Smooth muscle cell (in vitro differentiated cells): ENCODE measurements around the gene SH3RF3. TPM values are rescaled to one million over a fixed set of nuclear protein-coding genes. Genes with fewer than 3 reads are reported as not detected.

Experiments
- DNase-seq: peaks from one replicate; lab custom pipeline; 2025; ENCODE audit not compliant: unreplicated experiment; lab: John Stamatoyannopoulos, UW
- H2AFZ ChIP-seq: fragments of 200-600 bp; sonication (generic); 2 replicates; pipeline ENCODE4 v1.6.0; 2016; ENCODE audit warnings: antibody characterized with exemption, low read depth, mild to moderate bottlenecking
- H3F3A ChIP-seq: fragments of 200-600 bp; sonication (generic); 2 replicates; pipeline ENCODE4 v1.6.0; 2017; ENCODE audit warnings: antibody characterized with exemption, low read depth
- H3K27ac ChIP-seq: fragments of 200-600 bp; sonication (generic); 2 replicates; pipeline ENCODE4 v1.5.1; 2016; ENCODE audit warnings: low read depth, mild to moderate bottlenecking
- H3K27me3 ChIP-seq: fragments of 200-600 bp; sonication (generic); 2 replicates; pipeline ENCODE4 v1.6.1; 2016; ENCODE audit warnings: low read depth, mild to moderate bottlenecking
- H3K36me3 ChIP-seq: fragments of 200-600 bp; sonication (generic); 2 replicates; pipeline ENCODE4 v1.5.1; 2016; ENCODE audit warnings: low read depth
- H3K4me1 ChIP-seq: fragments of 200-600 bp; sonication (generic); 2 replicates; pipeline ENCODE4 v1.5.1; 2016; ENCODE audit warnings: low read depth
- H3K4me2 ChIP-seq: fragments of 200-600 bp; sonication (generic); 2 replicates; pipeline ENCODE4 v1.6.0; 2016; ENCODE audit warnings: mild to moderate bottlenecking
- H3K4me3 ChIP-seq: fragments of 200-600 bp; sonication (generic); 2 replicates; pipeline ENCODE4 v1.5.1; 2016; ENCODE audit warnings: mild to moderate bottlenecking
- H3K79me2 ChIP-seq: fragments of 200-600 bp; sonication (generic); 2 replicates; pipeline ENCODE4 v1.6.0; 2016; ENCODE audit warnings: low read depth, mild to moderate bottlenecking
- H3K9ac ChIP-seq: fragments of 200-600 bp; sonication (generic); 2 replicates; pipeline ENCODE4 v1.6.0; 2016; ENCODE audit warnings: low read depth
- H3K9me3 ChIP-seq: fragments of 200-600 bp; sonication (generic); replicated peaks from 2 replicates; pipeline ENCODE4 v1.5.1; 2016; ENCODE audit warnings: low read depth
- H4K20me1 ChIP-seq: fragments of 200-600 bp; sonication (generic); 2 replicates; pipeline ENCODE4 v1.6.0; 2016; ENCODE audit warnings: low read depth
- WGBS: methylation state at CpG from one replicate; pipeline ENCODE4 v1.1.7; 2016; ENCODE audit warnings: low lambda C conversion rate; 5-methylcytosine and 5-hydroxymethylcytosine counted together
- polyA plus RNA-seq: library from polyadenylated mRNA; unstranded; fragments of >200 nt; fragmentation: Nextera tagmentation; extraction: Ambion mirVana; gene quantifications from 2 replicates; pipeline ENCODE4 v1.2.1, GENCODE V29; 2016
- total RNA-seq: library from RNA; depleted of rRNA; stranded (reverse); fragments of >200 nt; gene quantifications from 2 replicates; pipeline ENCODE4 v1.2.3, GENCODE V29; 2014
- TF ChIP-seq, protein P1 (sequence below): fragments of 200-600 bp; sonication (generic); IDR thresholded peaks from 2 replicates; pipeline ENCODE4 v1.5.1; 2017; ENCODE audit warnings: borderline replicate concordance, mild to moderate bottlenecking, antibody characterized with exemption; ENCODE audit not compliant: insufficient read depth, poor library complexity, severe bottlenecking

Gene SH3RF3
- total and polyA plus RNA-seq, 2 experiments from 2014 or later: 6.6 to 11.8 TPM

GRCh38 chr2:109429567-109430328 is 300.7 kb downstream of the SH3RF3 start:
- Histone ChIP-seq H3K9me3 (no peaks in the 10 kb centered on the region), H3K27me3 (no peaks in the 10 kb centered on the region), H4K20me1 (no peaks in the 10 kb centered on the region), H3K4me3 (no peak overlapping the region), H2AFZ (no peak overlapping the region), H3K36me3 (no peaks in the 10 kb centered on the region), H3F3A (no peaks in the 10 kb centered on the region), H3K27ac (no peak overlapping the region), H3K4me1 (no peaks in the 10 kb centered on the region), H3K79me2 (no peaks in the 10 kb centered on the region), H3K9ac (no peak overlapping the region), H3K4me2 (no peak overlapping the region)
- DNase-seq: no peak
- WGBS: 91% methylated on average over 18 of the region's 18 CpGs
- TF ChIP-seq, protein P1, sequence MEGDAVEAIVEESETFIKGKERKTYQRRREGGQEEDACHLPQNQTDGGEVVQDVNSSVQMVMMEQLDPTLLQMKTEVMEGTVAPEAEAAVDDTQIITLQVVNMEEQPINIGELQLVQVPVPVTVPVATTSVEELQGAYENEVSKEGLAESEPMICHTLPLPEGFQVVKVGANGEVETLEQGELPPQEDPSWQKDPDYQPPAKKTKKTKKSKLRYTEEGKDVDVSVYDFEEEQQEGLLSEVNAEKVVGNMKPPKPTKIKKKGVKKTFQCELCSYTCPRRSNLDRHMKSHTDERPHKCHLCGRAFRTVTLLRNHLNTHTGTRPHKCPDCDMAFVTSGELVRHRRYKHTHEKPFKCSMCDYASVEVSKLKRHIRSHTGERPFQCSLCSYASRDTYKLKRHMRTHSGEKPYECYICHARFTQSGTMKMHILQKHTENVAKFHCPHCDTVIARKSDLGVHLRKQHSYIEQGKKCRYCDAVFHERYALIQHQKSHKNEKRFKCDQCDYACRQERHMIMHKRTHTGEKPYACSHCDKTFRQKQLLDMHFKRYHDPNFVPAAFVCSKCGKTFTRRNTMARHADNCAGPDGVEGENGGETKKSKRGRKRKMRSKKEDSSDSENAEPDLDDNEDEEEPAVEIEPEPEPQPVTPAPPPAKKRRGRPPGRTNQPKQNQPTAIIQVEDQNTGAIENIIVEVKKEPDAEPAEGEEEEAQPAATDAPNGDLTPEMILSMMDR: no peak

GRCh38 chr2:109430329-109430636 is 301.3 kb downstream of the SH3RF3 start:
- no peaks in the 10 kb centered on the region for H3F3A ChIP-seq
- no peak overlapping the region for H3K4me3 ChIP-seq
- DNase-seq: no peak
- WGBS: 88% methylated on average over 4 of the region's 5 CpGs
- no peak overlapping the region for H3K9ac ChIP-seq
- H3K27me3 ChIP-seq: no peaks in the 10 kb centered on the region
- no peaks in the 10 kb centered on the region for H3K4me1 ChIP-seq
- TF ChIP-seq, protein P1: no peak
- H3K79me2 ChIP-seq: no peaks in the 10 kb centered on the region
- H3K4me2 ChIP-seq: no peak overlapping the region
- no peaks in the 10 kb centered on the region for H3K9me3 ChIP-seq
- H4K20me1 ChIP-seq: no peaks in the 10 kb centered on the region
- H3K36me3 ChIP-seq: no peaks in the 10 kb centered on the region
- H2AFZ ChIP-seq: no peak overlapping the region
- H3K27ac ChIP-seq: no peak overlapping the region

- Histone ChIP-seq H3K4me3 (no peak overlapping the region), H3K4me1 (no peaks in the 10 kb centered on the region), H3F3A (no peaks in the 10 kb centered on the region), H3K27ac (no peak overlapping the region), H3K27me3 (no peaks in the 10 kb centered on the region), H4K20me1 (no peaks in the 10 kb centered on the region), H3K79me2 (no peaks in the 10 kb centered on the region), H3K4me2 (no peak overlapping the region), H3K9ac (no peak overlapping the region), H3K36me3 (no peaks in the 10 kb centered on the region), H3K9me3 (no peaks in the 10 kb centered on the region), H2AFZ (no peak overlapping the region)
- no peak for DNase-seq
- TF ChIP-seq, protein P1: no peak
- 96% methylated on average over 17 of the region's 17 CpGs for WGBS
These were observed 303.4 kb downstream of the SH3RF3 start for GRCh38 chr2:109432421-109432820.

GRCh38 chr2:109433486-109433885 is 304.5 kb downstream of the SH3RF3 start:
- no peak for DNase-seq
- no peaks in the 10 kb centered on the region for H4K20me1 ChIP-seq

More at GRCh38 chr2:109433486-109433885, 304.5 kb downstream of the SH3RF3 start:
- TF ChIP-seq, protein P1: no peak
- H3K27me3 ChIP-seq: no peaks in the 10 kb centered on the region
- no peak overlapping the region for H2AFZ ChIP-seq
- H3K4me1 ChIP-seq: no peaks in the 10 kb centered on the region
- H3K9ac ChIP-seq: no peak overlapping the region
- H3F3A ChIP-seq: no peaks in the 10 kb centered on the region
- 95% methylated on average over 10 of the region's 10 CpGs for WGBS
- no peak overlapping the region for H3K4me2 ChIP-seq
- H3K36me3 ChIP-seq: no peaks in the 10 kb centered on the region
- no peaks in the 10 kb centered on the region for H3K9me3 ChIP-seq
- no peak overlapping the region for H3K27ac ChIP-seq
- no peak overlapping the region for H3K4me3 ChIP-seq
- no peaks in the 10 kb centered on the region for H3K79me2 ChIP-seq
